WTC11 (cell line): ENCODE data around the gene ZFYVE1. TPM values are rescaled to one million over a fixed set of nuclear protein-coding genes. Genes with fewer than 3 reads are reported as not detected.

Experiments used
- ATAC-seq: fragments of 200-7000 bp; cut with Tn5 transposase; 2 replicates; pipeline ENCODE4 v1.10.0; 2021; ENCODE audit warnings: mild to moderate bottlenecking, moderate library complexity
- CTCF ChIA-PET: fragments of 300-600 bp; sonication (Branson Sonifier 250); formaldehyde crosslinking; loops from one replicate; lab custom pipeline; 2021; ENCODE audit warnings: antibody characterized with exemption; lab: Charles Lee
- POLR2A ChIA-PET: fragments of 350-600 bp; sonication (Branson Sonifier 250); formaldehyde crosslinking; loops from one replicate; lab custom pipeline; 2021; ENCODE audit warnings: antibody characterized with exemption; lab: Charles Lee
- DNase-seq: peaks from one replicate; pipeline ENCODE4 v3.0.0; 2021; ENCODE audit warnings: low spot score
- H3K27ac Mint-ChIP-seq: 2 replicates; pipeline ENCODE4 v1.8.0; 2021; ENCODE audit warnings: mixed read lengths
- H3K27me3 Mint-ChIP-seq: 2 replicates; pipeline ENCODE4 v1.8.0; 2021; ENCODE audit warnings: low read depth, mild to moderate bottlenecking, moderate library complexity, mixed read lengths
- H3K36me3 Mint-ChIP-seq: 2 replicates; pipeline ENCODE4 v1.8.0; 2021; ENCODE audit warnings: mixed read lengths
- H3K4me1 Mint-ChIP-seq: 2 replicates; pipeline ENCODE4 v1.8.0; 2022; ENCODE audit warnings: mixed read lengths
- H3K4me3 Mint-ChIP-seq: 2 replicates; pipeline ENCODE4 v1.8.0; 2021; ENCODE audit warnings: mild to moderate bottlenecking, moderate library complexity, mixed read lengths
- H3K9me3 Mint-ChIP-seq: 2 replicates; pipeline ENCODE4 v1.8.0; 2021; ENCODE audit warnings: mixed read lengths
- ATF2 ChIP-seq: sonication (generic); formaldehyde crosslinking; IDR thresholded peaks from 2 replicates; pipeline ENCODE4 v1.8.1; 2022; ENCODE audit warnings: low read depth, missing genetic modification reagents, borderline replicate concordance
- ATF6 ChIP-seq: sonication (generic); formaldehyde crosslinking; IDR thresholded peaks from 2 replicates; pipeline ENCODE4 v1.8.1; 2023; ENCODE audit warnings: mild to moderate bottlenecking, missing genetic modification reagents
- CBFB ChIP-seq: sonication (generic); formaldehyde crosslinking; IDR thresholded peaks from 2 replicates; pipeline ENCODE4 v1.8.1; 2022; ENCODE audit warnings: mild to moderate bottlenecking, low read depth, missing genetic modification reagents
- CREB1 ChIP-seq: sonication (generic); formaldehyde crosslinking; IDR thresholded peaks from 2 replicates; pipeline ENCODE4 v1.8.0; 2023; ENCODE audit warnings: mild to moderate bottlenecking, missing genetic modification reagents
- E2F5 ChIP-seq: sonication (generic); formaldehyde crosslinking; IDR thresholded peaks from 2 replicates; pipeline ENCODE4 v1.8.1; 2022; ENCODE audit warnings: mild to moderate bottlenecking, moderate library complexity, missing genetic modification reagents
- GABPB1 ChIP-seq: sonication (generic); formaldehyde crosslinking; IDR thresholded peaks from 2 replicates; pipeline ENCODE4 v1.8.1; 2023; ENCODE audit warnings: mild to moderate bottlenecking, missing genetic modification reagents
- GTF2I ChIP-seq: fragments of 250-450 bp; sonication (Bioruptor Pico); conservative IDR thresholded peaks from 2 replicates; pipeline ENCODE4 v1.4.0; 2021; ENCODE audit warnings: mild to moderate bottlenecking
- IRF1 ChIP-seq: sonication (generic); formaldehyde crosslinking; IDR thresholded peaks from 2 replicates; pipeline ENCODE4 v1.8.0; 2023; ENCODE audit warnings: missing genetic modification reagents
- MXD4 ChIP-seq: fragments of 250-450 bp; sonication (Bioruptor Pico); IDR thresholded peaks from 2 replicates; pipeline ENCODE4 v1.8.0; 2021; ENCODE audit warnings: mild to moderate bottlenecking, moderate library complexity, borderline replicate concordance
- MYBL2 ChIP-seq: sonication (generic); formaldehyde crosslinking; IDR thresholded peaks from 2 replicates; pipeline ENCODE4 v1.8.1; 2023; ENCODE audit warnings: mild to moderate bottlenecking, moderate library complexity, missing genetic modification reagents
- NFE2L1 ChIP-seq: sonication (generic); formaldehyde crosslinking; IDR thresholded peaks from 2 replicates; pipeline ENCODE4 v1.8.1; 2023; ENCODE audit warnings: missing genetic modification reagents
- SMAD4 ChIP-seq: sonication (generic); formaldehyde crosslinking; IDR thresholded peaks from 2 replicates; pipeline ENCODE4 v1.8.0; 2022; ENCODE audit warnings: mild to moderate bottlenecking, missing genetic modification reagents
- ZBTB43 ChIP-seq: sonication (generic); formaldehyde crosslinking; IDR thresholded peaks from 2 replicates; pipeline ENCODE4 v1.8.1; 2023; ENCODE audit warnings: mild to moderate bottlenecking, missing genetic modification reagents
- ZMAT4 ChIP-seq: fragments of 250-450 bp; sonication (Bioruptor Pico); IDR thresholded peaks from 2 replicates; pipeline ENCODE4 v1.9.0; 2021; ENCODE audit warnings: mild to moderate bottlenecking
- ZNF138 ChIP-seq: sonication (generic); formaldehyde crosslinking; conservative IDR thresholded peaks from 2 replicates; pipeline ENCODE4 v1.8.1; 2022; ENCODE audit warnings: mild to moderate bottlenecking, moderate library complexity, missing genetic modification reagents
- ZNF396 ChIP-seq: fragments of 250-450 bp; sonication (Bioruptor Pico); IDR thresholded peaks from 2 replicates; pipeline ENCODE4 v1.8.0; 2021; ENCODE audit warnings: mild to moderate bottlenecking, moderate library complexity, borderline replicate concordance
- ZNF425 ChIP-seq: fragments of 250-450 bp; sonication (Bioruptor Pico); conservative IDR thresholded peaks from 2 replicates; pipeline ENCODE4 v1.9.0; 2021; ENCODE audit warnings: mild to moderate bottlenecking
- ZNF532 ChIP-seq: fragments of 250-450 bp; sonication (Bioruptor Pico); IDR thresholded peaks from 2 replicates; pipeline ENCODE4 v1.9.0; 2021; ENCODE audit warnings: mild to moderate bottlenecking, borderline replicate concordance
- ZNF671 ChIP-seq: fragments of 250-450 bp; sonication (Bioruptor Pico); IDR thresholded peaks from 2 replicates; pipeline ENCODE4 v1.8.0; 2021; ENCODE audit warnings: mild to moderate bottlenecking
- ZSCAN18 ChIP-seq: fragments of 250-450 bp; sonication (Bioruptor Pico); IDR thresholded peaks from 2 replicates; pipeline ENCODE4 v2.1.2; 2022; ENCODE audit warnings: mild to moderate bottlenecking, moderate library complexity
- total RNA-seq: library from RNA; stranded (reverse); gene quantifications from 3 replicates; pipeline ENCODE4 v1.2.3, GENCODE V29; 2021

The ZFYVE1 gene
- total RNA-seq, 1 experiment from 2014 or later: 12.8 TPM

GRCh38 chr14:73058224-73058921, 31.5 kb upstream of the ZFYVE1 start, which contains the start of gene RBM25 (continued):
- TF ChIP-seq IRF1 (CRISPR knock-in tag): no peak

- ChIA-PET POLR2A (interaction anchor here (0.6 to 1.7 kb wide), 8 partner anchors 10 to 199 kb away, joined by 3 to 17 read pairs (median 4); partner anchors contain the start of genes DCAF4, PSEN1 and ZFYVE1), CTCF (interaction anchor here (0.6 to 1.5 kb wide), 3 partner anchors 9 to 68 kb away, joined by 3 to 4 read pairs (median 3); partner anchors contain the start of gene ZFYVE1)
- H3K36me3 Mint-ChIP-seq: peaks cover 25% of the 10 kb centered on the region
- no peak for ATAC-seq
- no peak overlapping the region for H3K27ac Mint-ChIP-seq
- no peak for TF ChIP-seq CBFB (CRISPR knock-in tag)
- TF ChIP-seq NFE2L1 (CRISPR knock-in tag): no peak
- TF ChIP-seq MYBL2: no peak
- no peak for TF ChIP-seq CREB1 (CRISPR knock-in tag)
- TF ChIP-seq SMAD4 (CRISPR knock-in tag): no peak
- no peak for TF ChIP-seq ZNF138 (CRISPR knock-in tag)
- TF ChIP-seq GTF2I (CRISPR knock-in tag): no peak
- TF ChIP-seq MXD4: no peak
- TF ChIP-seq GABPB1 (CRISPR knock-in tag): no peak
- TF ChIP-seq ZNF532: no peak
- TF ChIP-seq ZBTB43 (CRISPR knock-in tag): no peak
- TF ChIP-seq ZSCAN18 (CRISPR knock-in tag): no peak
- TF ChIP-seq E2F5 (CRISPR knock-in tag): no peak
- no peak for TF ChIP-seq ATF2 (CRISPR knock-in tag)
- TF ChIP-seq ZNF396 (CRISPR knock-in tag): no peak
- TF ChIP-seq ZNF425: no peak
- TF ChIP-seq ZMAT4: no peak
- TF ChIP-seq ZNF671 (CRISPR knock-in tag): no peak
- TF ChIP-seq ATF6 (CRISPR knock-in tag): no peak
- no peak for DNase-seq
- H3K9me3 Mint-ChIP-seq: no peaks in the 10 kb centered on the region
- no peaks in the 10 kb centered on the region for H3K27me3 Mint-ChIP-seq
- peaks cover 48% of the 10 kb centered on the region for H3K4me1 Mint-ChIP-seq
- H3K4me3 Mint-ChIP-seq: no peak overlapping the region
These were observed 31.0 kb upstream of the ZFYVE1 start for GRCh38 chr14:73057944-73058223.
